SU-DHL-6 (cell line): ENCODE data around the gene PCDHGC4.

Experiments used
- CTCF ChIP-seq: fragments of 200-600 bp; sonication (generic); IDR thresholded peaks from one replicate; pipeline ENCODE4 v1.5.1; 2017; ENCODE audit warnings: antibody characterized with exemption, mild to moderate bottlenecking, low read length, moderate library complexity; ENCODE audit not compliant: insufficient read depth, poor library complexity, severe bottlenecking
- EZH2phosphoT487 ChIP-seq: fragments of 200-600 bp; sonication (generic), shearing (Covaris generic); conservative IDR thresholded peaks from 2 replicates; pipeline ENCODE4 v1.6.1; 2018; ENCODE audit warnings: mild to moderate bottlenecking, antibody characterized with exemption, low read length, moderate library complexity, mixed read lengths

DNA sequence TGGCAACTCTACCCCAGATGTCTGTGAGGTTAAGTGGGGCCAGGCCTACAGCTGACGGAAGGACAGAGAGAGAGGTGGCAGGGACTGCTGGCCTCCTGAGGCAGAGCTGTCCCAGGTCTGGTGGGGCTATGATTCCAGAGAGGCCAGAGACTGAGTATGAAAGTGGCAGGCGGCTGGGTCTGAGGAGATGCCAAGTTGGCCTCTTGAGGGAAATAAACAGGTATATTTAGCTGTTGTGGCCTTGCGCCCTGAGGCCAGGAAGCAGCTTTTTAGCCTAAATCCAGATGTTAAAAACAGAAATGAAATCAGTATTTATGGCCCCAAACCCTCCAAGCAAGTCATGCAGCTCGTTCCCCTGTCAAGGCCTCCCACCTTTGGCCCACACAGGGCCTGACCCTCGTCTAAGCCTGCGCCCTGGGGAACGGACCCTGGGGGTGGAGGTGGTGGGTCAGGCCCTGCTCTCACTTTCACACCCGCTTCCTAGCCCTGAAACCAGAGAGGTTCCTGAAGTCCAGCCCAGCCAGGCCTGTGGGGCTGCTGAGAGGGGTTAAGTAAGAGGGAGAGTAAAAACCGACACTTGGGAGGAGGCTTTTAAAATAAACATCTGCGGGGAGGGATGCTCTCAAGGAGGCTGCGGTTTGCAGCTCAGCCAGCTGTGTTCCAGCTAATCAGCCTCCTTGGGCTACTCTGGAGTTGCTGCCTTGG lies 22.7 kb downstream of the PCDHGC4 start:
- TF ChIP-seq CTCF = no peak
- TF ChIP-seq EZH2phosphoT487 = no peak
